Gastrocnemius medialis (tissue), 4 donors: ENCODE results near the gene SMC4.

Source experiments
- CTCF ChIP-seq, 5 experiments: fragments of 450-650 bp in 3 of 5; fragments of 200-600 bp in 2 of 5; sonication (generic) in 2 of 5; IDR thresholded peaks in 4 of 5; conservative IDR thresholded peaks in 1 of 5; 1 replicate in 4 of 5; 2 replicates in 1 of 5; pipeline ENCODE4 v1.5.1; 2016 to 2019; ENCODE audit warnings: antibody characterized with exemption in 5 of 5, mild to moderate bottlenecking in 3 of 5, moderate library complexity in 3 of 5
- POLR2A ChIP-seq, 2 donors: fragments of 450-650 bp; IDR thresholded peaks; one replicate each; pipeline ENCODE4 v1.6.1; 2017; ENCODE audit warnings: antibody characterized with exemption in 2 of 2, mild to moderate bottlenecking in 2 of 2, moderate library complexity in 2 of 2

- TF ChIP-seq CTCF (IDR thresholded peaks at IDR 0.05 in 4 of 5, conservative IDR thresholded peaks at IDR 0.05 in 1 of 5) (no peak), POLR2A (IDR thresholded peaks at IDR 0.05) (peak; percentile 45 to 75)
These were observed at the start of gene SMC4, which contains the start of gene IFT80 for GRCh38 chr3:160399125-160400029.
